Sigmoid colon (tissue), 4 donors: ENCODE results near the gene DNA2.

Source experiments
- CTCF ChIP-seq, 4 experiments: fragments of 450-650 bp in 3 of 4; fragments of 200-600 bp in 1 of 4; IDR thresholded peaks; one replicate each; pipeline ENCODE4 v1.5.1; 2016 to 2019; ENCODE audit warnings: antibody characterized with exemption in 4 of 4, mild to moderate bottlenecking in 3 of 4, moderate library complexity in 2 of 4
- EP300 ChIP-seq, 4 donors: sonication (generic); formaldehyde crosslinking; IDR thresholded peaks; one replicate each; pipeline ENCODE4 v1.6.1; 2017; ENCODE audit warnings: antibody characterized with exemption in 4 of 4
- POLR2A ChIP-seq, 2 donors: fragments of 450-650 bp; IDR thresholded peaks; one replicate each; pipeline ENCODE4 v1.6.1; 2016; ENCODE audit warnings: antibody characterized with exemption in 2 of 2, mild to moderate bottlenecking in 2 of 2, moderate library complexity in 2 of 2
- POLR2AphosphoS5 ChIP-seq, 4 donors: sonication (generic); formaldehyde crosslinking; IDR thresholded peaks; one replicate each; pipeline ENCODE4 v1.6.1; 2017; ENCODE audit warnings: antibody characterized with exemption in 4 of 4

DNA sequence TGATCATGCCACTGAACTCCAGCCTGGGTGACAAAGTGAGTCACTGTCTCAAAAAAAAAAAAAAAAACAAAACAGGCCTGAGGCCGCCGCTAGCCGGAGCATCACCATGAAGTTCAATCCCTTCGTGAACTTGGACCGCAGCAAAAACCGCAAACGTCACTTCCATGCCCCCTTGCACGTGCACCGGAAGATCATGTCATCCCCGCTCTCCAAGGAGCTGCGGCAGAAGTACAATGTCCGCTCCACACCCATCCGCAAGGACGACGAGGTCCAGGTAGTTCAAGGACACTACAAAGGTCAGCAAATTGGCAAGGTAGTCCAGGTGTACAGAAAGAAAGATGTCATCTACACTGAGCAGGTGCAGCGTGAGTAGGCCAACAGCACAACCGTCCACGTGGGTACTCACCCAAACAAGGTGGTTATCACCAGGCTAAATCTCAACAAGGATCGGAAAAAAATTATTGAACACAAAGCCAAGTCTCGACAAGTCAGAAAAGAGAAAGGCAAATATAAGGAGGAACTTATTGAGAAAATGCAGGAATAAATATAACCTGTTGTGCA, 47.2 kb downstream of the DNA2 start:
- TF ChIP-seq POLR2A (IDR thresholded peaks at IDR 0.05), result no peak
- no peak for TF ChIP-seq CTCF (IDR thresholded peaks at IDR 0.05)
- no peak for TF ChIP-seq POLR2AphosphoS5 (IDR thresholded peaks at IDR 0.05)
- no peak for TF ChIP-seq EP300 (IDR thresholded peaks at IDR 0.05)
